Neuronal stem cell (in vitro differentiated cells): ENCODE results near the gene CCDC57.
"Not testable (repeated sequence)": the region's sequence is repeated elsewhere in the genome, so short reads cannot be mapped to it uniquely, and the experiment has no call there.

Source experiments
- DNase-seq: peaks from one replicate; pipeline ENCODE4 v3.0.0-alpha.2; 2013; ENCODE audit warnings: low spot score
- H2AFZ ChIP-seq: one replicate; pipeline ENCODE4 v1.6.1; 2013; ENCODE audit warnings: mild to moderate bottlenecking, low read length, inconsistent platforms
- H2AK5ac ChIP-seq: 2 replicates; pipeline ENCODE4 v1.6.1; 2013; ENCODE audit warnings: low read depth, mild to moderate bottlenecking, inconsistent platforms, low read length, moderate library complexity, mixed read lengths
- H2BK120ac ChIP-seq: 2 replicates; pipeline ENCODE4 v1.6.1; 2013; ENCODE audit warnings: low read depth, mild to moderate bottlenecking, inconsistent platforms, low read length, moderate library complexity, mixed read lengths
- H2BK12ac ChIP-seq: one replicate; pipeline ENCODE4 v1.6.1; 2013; ENCODE audit warnings: low read length, inconsistent platforms
- H2BK15ac ChIP-seq: 2 replicates; pipeline ENCODE4 v1.6.1; 2013; ENCODE audit warnings: mild to moderate bottlenecking, low read length, inconsistent platforms, mixed read lengths
- H2BK5ac ChIP-seq: one replicate; pipeline ENCODE4 v1.6.1; 2013; ENCODE audit warnings: inconsistent platforms, mild to moderate bottlenecking, low read length, moderate library complexity
- H3K14ac ChIP-seq: one replicate; pipeline ENCODE4 v1.6.1; 2013; ENCODE audit warnings: low read length, inconsistent platforms
- H3K18ac ChIP-seq: 2 replicates; pipeline ENCODE4 v1.6.1; 2013; ENCODE audit warnings: low read length, inconsistent platforms
- H3K23ac ChIP-seq: 2 replicates; pipeline ENCODE4 v1.6.1; 2013; ENCODE audit warnings: low read depth, mild to moderate bottlenecking, mixed read lengths, low read length, inconsistent platforms; ENCODE audit not compliant: poor library complexity
- H3K27ac ChIP-seq: replicated peaks from 3 replicates; pipeline ENCODE4 v1.5.1; 2013; ENCODE audit warnings: low read length, inconsistent platforms
- H3K27me3 ChIP-seq, 3 experiments: 2 replicates each; pipeline ENCODE4 v1.6.1; 2013; ENCODE audit warnings: low read length in 3 of 3, mild to moderate bottlenecking in 2 of 3, inconsistent platforms in 1 of 3, low read depth in 1 of 3, mixed read lengths in 1 of 3, moderate library complexity in 1 of 3; ENCODE audit not compliant: control insufficient read depth in 3 of 3, insufficient read depth in 3 of 3
- H3K36me3 ChIP-seq, 2 donors: replicated peaks in 1 of 2; 2 replicates each; pipeline ENCODE4 v1.6.1; 2013; ENCODE audit warnings: low read length in 2 of 2; ENCODE audit not compliant: control insufficient read depth in 2 of 2, insufficient read depth in 2 of 2
- H3K4ac ChIP-seq: 2 replicates; pipeline ENCODE4 v1.6.1; 2013; ENCODE audit warnings: inconsistent platforms, mild to moderate bottlenecking, low read length, moderate library complexity
- H3K4me1 ChIP-seq, 2 donors: 1 replicate in 1 of 2; 2 replicates in 1 of 2; pipeline ENCODE4 v1.6.1; 2013; ENCODE audit warnings: low read length in 2 of 2, low read depth in 1 of 2; ENCODE audit not compliant: control insufficient read depth in 2 of 2, insufficient read depth in 1 of 2
- H3K4me2 ChIP-seq: one replicate; pipeline ENCODE4 v1.6.1; 2013; ENCODE audit warnings: mild to moderate bottlenecking, low read length, inconsistent platforms; ENCODE audit not compliant: insufficient read depth, poor library complexity, severe bottlenecking
- H3K4me3 ChIP-seq, 2 donors: 2 replicates each; pipeline ENCODE4 v1.5.1; 2013; ENCODE audit warnings: low read length in 2 of 2, mild to moderate bottlenecking in 2 of 2, inconsistent platforms in 1 of 2, moderate library complexity in 1 of 2
- H3K79me1 ChIP-seq: one replicate; pipeline ENCODE4 v1.6.1; 2013; ENCODE audit warnings: low read depth, mild to moderate bottlenecking, inconsistent platforms, low read length, moderate library complexity
- H3K9ac ChIP-seq: one replicate; pipeline ENCODE4 v1.6.1; 2013; ENCODE audit warnings: mild to moderate bottlenecking, low read depth, low read length, inconsistent platforms; ENCODE audit not compliant: poor library complexity
- H3K9me3 ChIP-seq, 2 donors: replicated peaks in 1 of 2; 2 replicates each; pipeline versions ENCODE3 to v1.6.1; 2013; ENCODE audit warnings: low read length in 2 of 2, mild to moderate bottlenecking in 2 of 2, inconsistent platforms in 1 of 2, low read depth in 1 of 2, mixed read lengths in 1 of 2, moderate library complexity in 1 of 2; ENCODE audit not compliant: control insufficient read depth in 2 of 2, insufficient read depth in 1 of 2
- H4K8ac ChIP-seq: one replicate; pipeline ENCODE4 v1.6.1; 2013; ENCODE audit warnings: low read depth, mild to moderate bottlenecking, inconsistent platforms, low read length, moderate library complexity
- H4K91ac ChIP-seq: one replicate; pipeline ENCODE4 v1.6.1; 2013; ENCODE audit warnings: low read length, low read depth, mild to moderate bottlenecking, inconsistent platforms; ENCODE audit not compliant: poor library complexity
- whole genome bisulfite sequencing, 2 donors: extraction: QIAGEN DNeasy Blood & Tissue Kit; methylation state at CpG; one replicate each; pipeline ENCODE4 v1.1.7; 2013; ENCODE audit warnings: missing lambda C conversion rate in 2 of 2, mixed read lengths in 1 of 2; ENCODE audit not compliant: insufficient read length in 2 of 2, insufficient replicate concordance in 1 of 2; ENCODE audit errors: extremely low coverage in 2 of 2; 5-methylcytosine and 5-hydroxymethylcytosine counted together

The CCDC57 gene

DNA sequence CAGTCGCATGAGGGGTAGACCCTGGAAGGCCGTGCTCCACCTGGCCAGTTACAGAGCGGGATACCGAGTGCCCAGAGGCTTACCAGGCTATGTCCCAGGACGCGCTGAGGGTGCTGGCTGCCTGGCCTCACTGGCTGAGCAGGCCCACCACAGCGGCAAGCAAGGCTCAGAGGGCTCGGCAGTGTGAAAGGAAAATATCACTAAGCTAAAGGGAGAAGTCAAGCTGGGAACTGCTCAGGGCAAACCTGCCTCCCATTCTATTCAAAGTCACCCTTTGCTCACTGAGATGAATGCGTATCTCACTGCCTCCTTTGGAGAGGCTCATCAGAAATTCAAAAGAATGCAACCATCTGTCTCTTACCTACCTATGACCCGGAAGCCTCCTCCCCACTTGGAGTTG lies 37.4 kb downstream of the CCDC57 start:
- no peak overlapping the region for H3K4ac ChIP-seq
- H3K18ac ChIP-seq = no peak overlapping the region
- peaks cover 0 to 14% of the 10 kb centered on the region in 2 donors for H3K4me1 ChIP-seq
- no peak overlapping the region for H3K27ac ChIP-seq
- no peaks in the 10 kb centered on the region for H3K79me1 ChIP-seq
- H2BK120ac ChIP-seq = no peak overlapping the region
- WGBS, 2 donors = no CpG with 5 or more reads among the region's 10 CpGs
- no peak overlapping the region for H4K8ac ChIP-seq
- no peak overlapping the region for H2BK15ac ChIP-seq
- H2AK5ac ChIP-seq = no peak overlapping the region
- no peak overlapping the region for H4K91ac ChIP-seq
- no peak overlapping the region for H2BK5ac ChIP-seq
- no peak overlapping the region for H2AFZ ChIP-seq
- no peak overlapping the region for H2BK12ac ChIP-seq
- no peak overlapping the region for H3K14ac ChIP-seq
- peaks cover 20 to 77% of the 10 kb centered on the region in 2 donors for H3K36me3 ChIP-seq
- H3K9ac ChIP-seq = no peak overlapping the region
- DNase-seq = no peak
- no peak overlapping the region for H3K4me2 ChIP-seq
- no peak overlapping the region for H3K4me3 ChIP-seq
- H3K9me3 ChIP-seq = peaks cover 0 to 2% of the 10 kb centered on the region in 2 donors
- peak overlapping the region; percentile 6 for H3K23ac ChIP-seq
- H3K27me3 ChIP-seq = no peaks in the 10 kb centered on the region

DNA sequence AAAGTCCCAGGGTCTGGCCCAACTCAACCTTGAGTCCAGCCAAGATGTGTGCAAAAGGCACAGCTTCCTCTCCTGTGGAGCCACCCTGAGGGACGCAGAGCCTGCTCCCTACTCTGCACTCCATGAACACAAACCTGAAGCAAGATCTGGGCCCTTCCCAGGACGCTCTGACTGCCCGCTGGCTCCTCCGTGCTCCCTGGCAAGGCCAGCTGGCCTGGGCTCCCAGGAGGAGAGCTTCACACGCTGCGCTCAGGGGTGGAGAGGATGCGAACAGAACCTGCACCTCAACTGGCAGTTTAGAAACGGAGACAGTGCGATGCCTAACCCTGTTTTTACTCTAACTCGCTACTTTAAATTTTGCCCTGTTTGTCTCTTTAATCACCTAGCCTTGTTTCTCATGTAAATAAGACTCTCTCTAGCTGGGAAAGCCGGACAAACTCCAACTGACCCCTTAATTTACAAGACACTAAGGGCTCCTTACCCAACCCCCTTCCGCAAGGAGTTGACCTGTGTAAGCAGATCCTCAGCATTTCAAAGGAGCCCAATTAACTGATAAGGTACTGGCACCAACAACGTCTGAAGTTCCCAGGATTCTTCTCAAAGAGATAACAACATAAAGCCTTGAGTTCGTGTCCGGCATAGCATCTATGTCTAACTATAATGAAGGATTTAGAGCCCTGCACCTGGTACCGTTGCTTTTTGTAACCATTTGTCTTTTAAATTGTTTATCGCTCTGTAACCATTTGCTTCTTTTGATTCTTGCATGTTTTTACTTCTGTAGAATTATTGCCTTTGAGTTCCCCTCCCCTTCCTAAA lies 38.4 kb downstream of the CCDC57 start:
- H2AFZ ChIP-seq, H2AK5ac ChIP-seq, H4K91ac ChIP-seq, H3K4me3 ChIP-seq, H2BK15ac ChIP-seq, H3K9me3 ChIP-seq, H2BK120ac ChIP-seq, H3K14ac ChIP-seq, H2BK5ac ChIP-seq, H4K8ac ChIP-seq, H3K27me3 ChIP-seq, H3K4me2 ChIP-seq, H3K4ac ChIP-seq, H3K79me1 ChIP-seq, H2BK12ac ChIP-seq, H3K27ac ChIP-seq, DNase-seq: not testable (repeated sequence)
- H3K4me1 ChIP-seq = peaks cover 0 to 14% of the 10 kb centered on the region in 2 donors
- WGBS, 2 donors = no CpG with 5 or more reads among the region's 17 CpGs
- peaks cover 22 to 81% of the 10 kb centered on the region in 2 donors for H3K36me3 ChIP-seq
- peak overlapping the region; percentile 25 for H3K9ac ChIP-seq
- H3K18ac ChIP-seq = peak overlapping the region; percentile 12
- H3K23ac ChIP-seq = peak overlapping the region; percentile 12

DNA sequence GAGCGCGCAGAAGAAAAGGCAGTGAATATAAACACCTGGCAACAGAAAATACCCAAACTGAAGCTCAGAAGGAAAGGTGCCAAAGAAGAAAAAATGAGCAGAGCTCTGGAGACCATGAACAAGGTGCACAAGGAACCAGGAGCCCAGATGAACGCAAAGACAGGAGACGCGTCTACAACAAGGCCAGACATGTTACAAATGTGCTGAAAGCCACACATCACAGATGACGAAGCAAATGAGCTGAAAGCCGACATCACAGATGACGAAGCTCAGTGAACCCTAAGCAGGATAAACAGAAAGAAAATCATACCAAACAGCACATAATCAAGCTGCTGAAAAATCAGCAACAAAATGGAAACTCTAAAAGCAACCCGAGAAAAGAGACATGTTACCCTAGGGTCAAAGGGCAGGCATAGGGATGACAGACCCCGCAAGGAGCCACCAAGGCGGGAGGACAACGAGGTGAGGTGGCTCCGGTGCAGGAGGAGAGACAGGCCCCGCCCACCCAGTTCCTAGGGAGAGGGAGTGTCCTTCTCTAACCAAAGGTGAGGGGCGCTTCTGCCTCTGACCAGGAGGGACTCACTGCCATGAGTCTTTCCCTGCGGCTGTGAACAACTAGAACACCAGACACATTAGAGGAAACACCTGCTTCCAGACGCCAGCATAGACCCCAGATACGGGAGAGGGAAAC lies 39.1 kb downstream of the CCDC57 start:
- H4K91ac ChIP-seq = no peak overlapping the region

DNA sequence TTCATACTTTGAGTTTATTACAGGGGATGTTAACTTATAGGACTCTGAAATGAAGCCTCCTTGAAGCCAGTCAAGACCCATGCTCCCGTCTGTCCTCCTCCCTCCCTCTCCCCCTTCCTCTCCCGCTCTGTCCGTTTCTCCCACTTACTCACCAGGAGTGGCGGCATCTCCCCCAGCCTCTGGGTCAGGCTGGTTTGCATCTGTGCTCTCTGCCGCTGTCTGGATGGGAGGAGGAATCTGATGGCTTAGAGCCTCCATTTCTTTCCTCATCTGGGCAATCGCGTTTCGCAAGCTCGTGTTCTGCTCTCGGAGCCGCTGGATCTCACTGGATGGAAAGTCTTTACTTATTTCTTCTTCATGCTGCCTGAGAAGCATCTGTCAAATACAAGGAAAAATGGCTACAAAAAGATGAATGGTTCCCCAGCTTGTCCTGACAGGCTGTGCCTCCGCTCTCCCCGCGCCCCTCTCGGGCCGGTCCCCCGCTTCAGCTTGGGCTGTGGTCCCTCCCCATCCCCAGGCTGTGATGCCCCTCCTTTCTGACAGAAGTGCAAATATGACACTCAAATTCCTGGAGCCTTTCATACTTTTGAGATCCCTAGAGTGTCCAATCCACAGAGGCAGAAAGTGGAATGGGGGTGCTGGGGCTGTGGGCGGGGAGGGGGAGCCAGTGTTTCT lies 40.0 kb downstream of the CCDC57 start:
- WGBS, 2 donors = no CpG with 5 or more reads among the region's 18 CpGs
- H2BK120ac ChIP-seq = no peak overlapping the region
- no peak overlapping the region for H3K18ac ChIP-seq
- no peak overlapping the region for H4K91ac ChIP-seq
- no peak overlapping the region for H2AFZ ChIP-seq
- peaks cover 0 to 14% of the 10 kb centered on the region in 2 donors for H3K4me1 ChIP-seq
- no peak overlapping the region for H2BK12ac ChIP-seq
- no peak overlapping the region for H3K9ac ChIP-seq
- no peaks in the 10 kb centered on the region for H3K27me3 ChIP-seq
- no peak overlapping the region for H3K4me2 ChIP-seq
- no peak overlapping the region for H4K8ac ChIP-seq
- H3K36me3 ChIP-seq = peaks cover 16 to 72% of the 10 kb centered on the region in 2 donors
- H3K9me3 ChIP-seq = peaks cover 0 to 2% of the 10 kb centered on the region in 2 donors
- no peak overlapping the region for H3K23ac ChIP-seq
- no peak overlapping the region for H2BK15ac ChIP-seq
- no peaks in the 10 kb centered on the region for H3K79me1 ChIP-seq
- H2AK5ac ChIP-seq = no peak overlapping the region
- H3K4ac ChIP-seq = no peak overlapping the region
- no peak overlapping the region for H2BK5ac ChIP-seq
- no peak overlapping the region for H3K14ac ChIP-seq
- no peak overlapping the region for H3K4me3 ChIP-seq
- DNase-seq = no peak
- no peak overlapping the region for H3K27ac ChIP-seq

More for the DNA sequence above, 39.1 kb downstream of the CCDC57 start:
- WGBS, 2 donors = no CpG with 5 or more reads among the region's 18 CpGs
- Histone ChIP-seq H3K27ac (no peak overlapping the region), H4K8ac (no peak overlapping the region), H3K14ac (no peak overlapping the region), H3K79me1 (no peaks in the 10 kb centered on the region), H2AFZ (no peak overlapping the region), H3K4me3 (no peak overlapping the region), H3K4me2 (no peak overlapping the region), H3K4me1 (peaks cover 0 to 14% of the 10 kb centered on the region in 2 donors), H2AK5ac (no peak overlapping the region), H3K36me3 (peaks cover 19 to 75% of the 10 kb centered on the region in 2 donors), H3K9me3 (peaks cover 0 to 2% of the 10 kb centered on the region in 2 donors), H3K18ac (peak overlapping the region; percentile 12), H3K4ac (no peak overlapping the region), H2BK120ac (no peak overlapping the region), H2BK5ac (no peak overlapping the region), H3K27me3 (no peaks in the 10 kb centered on the region), H3K23ac (peak overlapping the region; percentile 12), H2BK15ac (no peak overlapping the region), H3K9ac (peak overlapping the region; percentile 25), H2BK12ac (no peak overlapping the region)
- DNase-seq = no peak
